Panc1 (cell line): ENCODE measurements around the gene METTL1. TPM values are rescaled to one million over a fixed set of nuclear protein-coding genes. Genes with fewer than 3 reads are reported as not detected.

Source experiments
- ATAC-seq: fragments of 200-7000 bp; cut with Tn5 transposase; 2 replicates; pipeline ENCODE4 v1.9.1; 2020; ENCODE audit warnings: mild to moderate bottlenecking, moderate library complexity
- BruUV-seq: library from RNA; stranded (reverse); fragments of 400-500 nt; replicated peaks from 2 replicates; lab custom pipeline; 2021; lab: Mats Ljungman, UMichigan
- CTCF ChIA-PET: fragments of 300-600 bp; sonication (Branson Sonifier 250); formaldehyde crosslinking; loops from one replicate; lab custom pipeline; 2022; ENCODE audit warnings: antibody characterized with exemption; lab: Charles Lee
- POLR2A ChIA-PET: fragments of 300-600 bp; sonication (Branson Sonifier 250); formaldehyde crosslinking; loops from one replicate; lab custom pipeline; 2022; ENCODE audit warnings: antibody characterized with exemption; lab: Charles Lee
- DNase-seq: peaks from one replicate; pipeline ENCODE4 v3.0.0-alpha.2; 2010; ENCODE audit warnings: low read depth, low spot score
- H3K27ac ChIP-seq: 2 replicates; pipeline ENCODE4 v1.5.1; 2011; ENCODE audit warnings: mild to moderate bottlenecking, low read length, inconsistent platforms
- H3K27me3 ChIP-seq: fragments of 200-500 bp; sonication (Bioruptor generic); 2 replicates; pipeline ENCODE4 v1.6.0; 2014; ENCODE audit warnings: low read length, inconsistent platforms; ENCODE audit not compliant: control insufficient read depth, insufficient read depth
- H3K36me3 ChIP-seq: fragments of 200-500 bp; sonication (Bioruptor generic); 2 replicates; pipeline ENCODE4 v1.5.1; 2014; ENCODE audit warnings: inconsistent platforms, mild to moderate bottlenecking, low read length, moderate library complexity; ENCODE audit not compliant: control insufficient read depth, insufficient read depth
- H3K4me1 ChIP-seq: 2 replicates; pipeline ENCODE4 v1.5.1; 2011; ENCODE audit warnings: inconsistent platforms, mild to moderate bottlenecking, low read length, moderate library complexity; ENCODE audit not compliant: control insufficient read depth, insufficient read depth
- H3K4me3 ChIP-seq, 2 experiments: 2 replicates each; pipeline ENCODE4 v1.5.1; 2011 to 2012; ENCODE audit warnings: low read depth in 2 of 2, low read length in 2 of 2, mild to moderate bottlenecking in 2 of 2, inconsistent platforms in 1 of 2, moderate library complexity in 1 of 2
- H3K9me3 ChIP-seq: fragments of 200-500 bp; sonication (Bioruptor generic); 2 replicates; pipeline ENCODE4 v1.5.1; 2014; ENCODE audit warnings: low read depth, mild to moderate bottlenecking, inconsistent platforms, low read length, moderate library complexity; ENCODE audit not compliant: control insufficient read depth, insufficient read depth
- CTCF ChIP-seq: fragments of 450-650 bp; IDR thresholded peaks from 2 replicates; pipeline ENCODE4 v1.5.1; 2017; ENCODE audit warnings: mild to moderate bottlenecking
- POLR2AphosphoS5 ChIP-seq: IDR thresholded peaks from 2 replicates; pipeline ENCODE4 v1.6.1; 2012; ENCODE audit warnings: mild to moderate bottlenecking, low read depth, low read length, moderate library complexity
- REST ChIP-seq, 2 experiments: IDR thresholded peaks; 2 replicates each; pipeline ENCODE4 v1.6.1; 2011 to 2012; ENCODE audit warnings: low read depth in 2 of 2, control low read depth in 1 of 2, low read length in 1 of 2, mild to moderate bottlenecking in 1 of 2, moderate library complexity in 1 of 2; ENCODE audit not compliant: insufficient read depth in 1 of 2
- SIN3A ChIP-seq: IDR thresholded peaks from 2 replicates; pipeline ENCODE4 v1.6.1; 2012; ENCODE audit warnings: low read depth, mild to moderate bottlenecking, low read length, moderate library complexity, borderline replicate concordance; ENCODE audit not compliant: insufficient read depth
- TCF7L2 ChIP-seq: IDR thresholded peaks from 2 replicates; pipeline ENCODE4 v1.6.1; 2011; ENCODE audit warnings: mild to moderate bottlenecking, low read depth, low read length, inconsistent platforms
- in situ Hi-C: cut with HindIII; loops from 2 replicates; pipeline ENCODE4 v1.10.0; 2016; ENCODE audit warnings: low sequenced_read_pairs, low pct_unique_long_range_greater_than_20kb
- intact Hi-C: fragments of 100-400 bp; cut with micrococcal nuclease; formaldehyde crosslinking; loops from one replicate; pipeline ENCODE4 v1.10.0; 2022; ENCODE audit not compliant: unreplicated experiment
- total RNA-seq: library from RNA; stranded (reverse); gene quantifications from one replicate; pipeline ENCODE4 v1.2.1, GENCODE V29; 2021; ENCODE audit not compliant: unreplicated experiment

Gene METTL1
- total RNA-seq, 1 experiment from 2014 or later: 46.5 TPM

GRCh38 chr12:57816001-57816854 lies 44.3 kb upstream of the METTL1 start:
- Histone ChIP-seq H3K27me3 (no peaks in the 10 kb centered on the region), H3K36me3 (no peaks in the 10 kb centered on the region), H3K4me3 (no peak overlapping the region), H3K4me1 (no peaks in the 10 kb centered on the region), H3K9me3 (no peaks in the 10 kb centered on the region), H3K27ac (no peak overlapping the region)
- ATAC-seq (no peak), DNase-seq (no peak)
- in situ Hi-C loops (no loop called here), intact Hi-C loops (no loop called here)
- CTCF ChIA-PET: interaction anchor here (0.6 kb wide), 1 partner anchor 16 kb away, joined by 4 read pairs; no protein-coding TSS in a partner anchor
- POLR2A ChIA-PET: no interaction called here
- BruUV-seq: no TSS peak
- no peak for TF ChIP-seq POLR2AphosphoS5
- TF ChIP-seq SIN3A: no peak
- no peak for TF ChIP-seq REST (IDR thresholded peaks at IDR 0.05; ENCODE audit: insufficient read depth in 1 of 2, low read depth in 2 of 2, low read length in 1 of 2)
- TF ChIP-seq TCF7L2: no peak
- TF ChIP-seq CTCF: no peak

GRCh38 chr12:57815177-57816000 lies 43.5 kb upstream of the METTL1 start:
- no TSS peak for BruUV-seq
- intact Hi-C loops (no loop called here), in situ Hi-C loops (no loop called here)
- ATAC-seq (0 out of 2 replicates have a peak, but pooled peaks have one; percentile 25), DNase-seq (no peak)
- Histone ChIP-seq H3K4me1 (no peaks in the 10 kb centered on the region), H3K36me3 (no peaks in the 10 kb centered on the region), H3K4me3 (no peak overlapping the region), H3K27ac (no peak overlapping the region), H3K27me3 (no peaks in the 10 kb centered on the region), H3K9me3 (no peaks in the 10 kb centered on the region)
- ChIA-PET POLR2A (no interaction called here), CTCF (interaction anchor here (0.6 kb wide), 1 partner anchor 32 kb away, joined by 4 read pairs; no protein-coding TSS in a partner anchor)
- TF ChIP-seq REST (IDR thresholded peaks at IDR 0.05; ENCODE audit: insufficient read depth in 1 of 2, low read depth in 2 of 2, low read length in 1 of 2): no peak
- no peak for TF ChIP-seq CTCF
- no peak; the same call in 1 of the 2 replicates for TF ChIP-seq POLR2AphosphoS5
- no peak for TF ChIP-seq TCF7L2
- TF ChIP-seq SIN3A: no peak
